NCI-H2029 (cell line): Measurements from ENCODE around the gene CTSK.
"Not testable (repeated sequence)": the region's sequence is repeated elsewhere in the genome, so short reads cannot be mapped to it uniquely, and the experiment has no call there.

Experiments
- DNase-seq: peaks from one replicate; lab custom pipeline; 2025; lab: John Stamatoyannopoulos, UW

Gene CTSK

GRCh38 chr1:150805899-150806298, 2.2 kb downstream of the CTSK start:
- DNase-seq, result no peak

GRCh38 chr1:150804671-150805070, 3.4 kb downstream of the CTSK start:
- no peak for DNase-seq

- no peak for DNase-seq
Measured at GRCh38 chr1:150799089-150799488, 9.0 kb downstream of the CTSK start.

GRCh38 chr1:150798525-150798924, 9.5 kb downstream of the CTSK start:
- DNase-seq, result peak; percentile 84

GRCh38 chr1:150796374-150796773, 11.7 kb downstream of the CTSK start:
- DNase-seq, result no peak

- not testable (repeated sequence) for DNase-seq
Measured at GRCh38 chr1:150793778-150794177, 14.3 kb downstream of the CTSK start.

GRCh38 chr1:150793221-150793620, 14.8 kb downstream of the CTSK start:
- no peak for DNase-seq

- DNase-seq, result no peak
Measured at GRCh38 chr1:150791585-150791984, 16.5 kb downstream of the CTSK start.

GRCh38 chr1:150789396-150789795, 18.7 kb downstream of the CTSK start:
- DNase-seq, result no peak

- DNase-seq, result no peak
Measured at GRCh38 chr1:150788946-150789345, 19.1 kb downstream of the CTSK start.

GRCh38 chr1:150787455-150787854, 20.6 kb downstream of the CTSK start:
- DNase-seq, result no peak

- no peak for DNase-seq
Measured at GRCh38 chr1:150780510-150780909, 27.6 kb downstream of the CTSK start.

- no peak for DNase-seq
Measured at GRCh38 chr1:150778409-150778808, 29.7 kb downstream of the CTSK start.

GRCh38 chr1:150777544-150777943, 30.5 kb downstream of the CTSK start:
- DNase-seq, result no peak

- not testable (repeated sequence) for DNase-seq
Measured at GRCh38 chr1:150775931-150776505, 32.0 kb downstream of the CTSK start.

GRCh38 chr1:150775276-150775675, 32.8 kb downstream of the CTSK start:
- no peak for DNase-seq

GRCh38 chr1:150772326-150772725, 35.7 kb downstream of the CTSK start:
- DNase-seq, result no peak

- DNase-seq, result not testable (repeated sequence)
Measured at GRCh38 chr1:150767704-150768103, 40.4 kb downstream of the CTSK start.

GRCh38 chr1:150765977-150766301, 42.1 kb downstream of the CTSK start:
- not testable (repeated sequence) for DNase-seq

- DNase-seq, result no peak
Measured at GRCh38 chr1:150765296-150765976, 42.6 kb downstream of the CTSK start, which contains the start of gene CTSS. Gene CTSS (minus strand): TSS chr1:150765778. CDS start chr1:150764763, 1,015 bp downstream.

GRCh38 chr1:150764617-150765101, 43.4 kb downstream of the CTSK start:
- no peak for DNase-seq

- DNase-seq, result no peak
Measured at GRCh38 chr1:150763018-150763417, 45.0 kb downstream of the CTSK start.

- DNase-seq, result no peak
Measured at GRCh38 chr1:150762552-150762951, 45.5 kb downstream of the CTSK start.

- no peak for DNase-seq
Measured at GRCh38 chr1:150761801-150762200, 46.3 kb downstream of the CTSK start.
